GM19372 (cell line): ENCODE data around the gene POLD2.

Experiments used
- ATAC-seq: cut with Tn5 transposase; IDR thresholded peaks from one replicate; pipeline ENCODE4 v1.9.1; 2021; ENCODE audit warnings: mild to moderate bottlenecking, low read depth, moderate library complexity; ENCODE audit not compliant: unreplicated experiment

POLD2 gene

DNA sequence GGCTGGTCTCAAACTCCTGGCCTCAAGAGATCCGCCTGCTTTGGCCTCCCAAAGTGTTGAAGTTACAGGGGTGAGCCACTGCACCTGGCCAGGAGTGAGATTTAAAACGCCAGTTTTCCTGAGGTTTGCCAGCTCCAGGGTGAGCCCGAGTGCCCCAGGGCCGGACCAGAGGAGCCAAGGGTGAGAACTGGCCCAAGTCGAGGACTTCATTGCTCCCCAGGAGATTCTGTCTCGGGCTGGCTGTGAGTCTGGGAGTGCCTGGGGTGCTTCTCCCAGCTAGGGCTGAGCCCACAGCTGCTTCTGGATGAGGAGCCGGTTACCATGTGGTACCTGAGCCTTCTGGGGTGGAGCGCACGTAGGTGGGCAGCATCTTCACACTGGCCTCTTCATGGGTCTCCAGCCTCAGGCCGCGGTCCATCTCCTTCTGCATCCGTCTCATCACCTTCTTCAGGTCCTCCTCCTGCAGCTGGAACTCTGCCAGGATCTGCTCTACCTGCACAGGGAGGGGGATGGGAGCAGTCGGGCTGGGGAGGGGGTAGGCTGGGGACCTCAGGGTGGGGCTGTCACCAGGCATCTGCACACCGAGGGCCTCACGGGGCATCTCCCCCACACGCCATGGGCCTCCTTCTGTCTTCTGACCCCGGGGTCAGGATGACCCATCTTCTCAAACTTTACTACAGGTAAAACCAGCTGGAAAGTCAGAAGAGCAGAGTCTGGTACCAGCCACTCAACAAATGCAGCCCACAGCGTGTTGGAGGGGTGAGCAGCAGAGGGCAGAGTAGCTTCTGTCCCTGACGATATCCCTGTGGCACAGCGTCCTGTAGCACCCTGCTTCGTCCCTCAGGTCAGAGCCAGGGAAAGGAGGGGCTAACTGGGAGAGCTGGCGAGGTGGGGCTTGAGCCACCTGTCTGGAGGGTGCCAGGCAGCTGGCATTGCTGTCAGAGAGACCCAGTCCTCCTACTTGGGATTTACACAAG is 29.9 kb upstream of the POLD2 start:
- ATAC-seq, result no peak

DNA sequence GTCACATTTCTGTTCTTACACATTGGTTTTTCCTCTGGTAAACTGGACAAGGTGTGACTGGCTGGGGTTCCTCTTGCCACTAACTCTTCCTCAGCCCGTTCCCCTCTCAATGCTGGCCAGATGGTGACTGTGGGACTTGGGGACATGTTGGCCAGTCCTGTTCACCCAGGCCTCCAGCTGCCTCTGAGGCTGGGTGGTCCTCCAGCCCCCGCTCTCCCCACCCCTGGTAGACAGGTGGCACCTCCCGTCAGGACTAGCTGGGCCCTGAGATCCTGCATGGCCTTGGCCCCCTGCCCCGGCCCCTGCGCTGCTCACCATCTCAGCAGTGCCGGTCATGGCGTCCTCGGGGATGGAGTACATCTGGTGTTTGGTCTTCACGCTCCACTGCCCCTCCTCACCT is 28.6 kb upstream of the POLD2 start:
- no peak for ATAC-seq

DNA sequence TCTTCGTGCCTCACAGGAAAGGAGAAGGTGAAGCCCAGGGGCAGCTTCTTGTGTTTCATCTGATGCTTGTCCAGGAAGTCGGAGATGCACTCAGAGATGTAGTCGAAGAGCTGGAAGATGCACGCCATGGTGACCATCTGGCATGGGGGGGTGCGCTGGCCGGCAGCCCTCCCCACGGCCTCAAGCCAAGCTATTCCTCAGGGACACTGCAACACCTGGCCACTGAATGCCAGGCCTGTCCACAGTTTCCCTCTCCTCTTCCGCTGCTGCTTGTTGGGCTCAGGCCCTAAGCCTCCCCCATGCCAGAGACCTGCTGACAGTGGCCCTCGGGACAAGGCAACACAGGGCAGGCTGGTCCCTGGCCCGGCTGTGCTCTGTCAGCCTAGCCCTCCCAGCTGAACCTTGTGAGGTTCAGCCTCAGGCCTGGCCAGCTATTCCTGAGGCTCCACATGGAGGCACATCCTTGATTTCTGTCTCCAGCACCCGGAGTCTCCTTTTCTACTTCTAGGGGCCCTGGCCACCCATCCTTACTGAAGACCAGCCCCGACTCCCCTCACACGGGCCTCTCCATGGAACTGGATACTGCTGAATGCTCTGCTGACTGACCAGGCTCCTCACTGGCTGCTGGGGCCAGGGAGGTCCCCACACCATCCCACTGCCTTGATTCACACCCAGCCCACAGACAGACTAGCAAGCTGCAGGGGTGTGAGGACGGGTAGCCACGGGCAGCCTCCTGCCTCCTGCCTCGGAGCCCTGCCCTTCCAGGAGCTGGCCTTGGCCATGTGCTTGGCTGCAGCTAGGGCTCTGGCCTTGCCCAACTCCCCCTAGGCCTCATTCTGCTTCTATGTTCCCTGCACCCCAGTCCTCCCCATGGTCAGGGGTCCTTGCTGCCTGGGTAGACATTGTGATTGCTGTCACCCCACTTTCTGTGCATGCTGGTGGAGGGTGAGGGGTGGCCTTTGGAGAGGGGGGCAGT is 27.9 kb upstream of the POLD2 start:
- no peak for ATAC-seq

DNA sequence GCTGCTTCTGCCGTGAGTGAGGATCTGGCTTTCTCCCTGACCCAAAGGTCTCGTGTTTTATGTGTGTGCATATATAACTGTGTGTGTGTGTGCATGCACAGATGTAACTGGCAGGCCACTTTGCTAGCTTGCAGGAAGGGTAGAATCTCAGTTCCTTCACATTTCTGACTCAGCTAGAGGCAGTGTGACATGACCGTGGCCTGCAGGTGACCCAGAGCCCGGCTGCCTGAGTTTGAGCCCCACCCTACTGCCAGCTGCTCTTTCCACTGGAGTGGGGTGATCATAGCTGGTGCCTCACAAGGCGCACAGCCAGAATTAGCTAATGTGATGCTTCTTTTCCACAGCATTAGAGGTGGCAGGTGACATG is 27.1 kb upstream of the POLD2 start:
- ATAC-seq, result no peak

DNA sequence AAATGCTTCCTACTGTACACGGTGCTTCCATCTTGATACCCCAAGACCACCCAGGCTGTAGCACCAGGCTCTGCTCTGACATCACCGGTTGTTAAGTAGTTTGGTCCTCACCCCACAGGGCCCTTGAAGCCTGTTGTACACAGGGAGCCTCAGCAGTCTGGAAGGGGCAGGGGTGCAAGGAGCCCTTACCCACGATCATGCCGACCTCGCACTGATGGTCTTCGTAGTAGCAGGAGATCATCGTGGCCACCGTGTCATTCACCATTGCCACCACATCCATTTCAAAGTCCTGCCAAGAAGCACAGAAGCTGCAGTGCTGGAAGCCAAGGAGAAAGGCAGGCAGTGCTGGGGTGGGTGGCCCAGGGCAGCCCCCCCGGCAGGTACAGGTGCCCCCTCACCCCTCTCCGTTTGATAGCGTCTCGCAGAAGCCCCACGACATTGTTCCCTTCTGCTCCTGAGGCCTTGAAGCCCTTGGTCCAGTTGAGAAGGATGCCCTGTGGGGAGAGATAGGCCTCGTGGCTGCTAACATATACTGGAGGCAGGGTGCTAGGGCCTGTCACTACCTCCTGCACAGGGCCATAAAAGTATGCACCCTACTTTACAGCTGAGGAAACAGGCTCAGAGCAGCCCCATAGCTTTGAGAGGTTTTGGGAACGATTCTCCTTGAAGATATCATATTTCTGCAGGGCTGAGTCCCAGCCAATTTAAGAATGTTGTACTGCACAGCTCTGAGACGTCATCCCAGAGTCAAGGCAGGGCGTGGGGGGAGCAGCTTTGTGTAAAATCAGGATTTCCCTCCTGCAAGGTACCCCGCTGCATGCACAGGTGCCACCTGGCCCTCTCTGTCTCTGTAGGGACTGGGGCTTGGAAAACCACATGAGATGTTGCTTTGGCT is 26.5 kb upstream of the POLD2 start:
- no peak for ATAC-seq

- no peak for ATAC-seq
These were observed 25.7 kb upstream of the POLD2 start for GRCh38 chr7:44148961-44149536.

DNA sequence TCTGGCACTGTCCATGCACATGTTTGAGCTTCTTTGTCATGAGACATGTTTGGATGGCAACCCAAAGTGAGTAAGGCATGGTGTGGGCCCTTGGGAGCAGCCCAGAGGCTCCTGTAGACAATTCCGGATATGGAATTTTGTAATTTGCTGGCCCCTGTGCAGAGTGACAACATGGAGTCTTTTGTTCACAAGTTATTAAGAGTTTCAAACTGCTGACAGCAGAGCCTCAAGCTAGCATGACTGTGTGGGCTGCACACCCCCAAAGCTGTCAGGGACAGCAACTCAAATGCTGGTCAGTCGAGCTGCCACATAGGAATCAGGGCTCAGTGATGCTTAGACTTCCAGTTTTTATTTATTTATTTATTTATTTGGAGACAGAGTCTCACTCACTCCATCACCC is 24.8 kb upstream of the POLD2 start:
- no peak for ATAC-seq

- no peak for ATAC-seq
These were observed 24.0 kb upstream of the POLD2 start for GRCh38 chr7:44147026-44147991.

GRCh38 chr7:44145969-44146911 is 22.9 kb upstream of the POLD2 start:
- no peak for ATAC-seq

DNA sequence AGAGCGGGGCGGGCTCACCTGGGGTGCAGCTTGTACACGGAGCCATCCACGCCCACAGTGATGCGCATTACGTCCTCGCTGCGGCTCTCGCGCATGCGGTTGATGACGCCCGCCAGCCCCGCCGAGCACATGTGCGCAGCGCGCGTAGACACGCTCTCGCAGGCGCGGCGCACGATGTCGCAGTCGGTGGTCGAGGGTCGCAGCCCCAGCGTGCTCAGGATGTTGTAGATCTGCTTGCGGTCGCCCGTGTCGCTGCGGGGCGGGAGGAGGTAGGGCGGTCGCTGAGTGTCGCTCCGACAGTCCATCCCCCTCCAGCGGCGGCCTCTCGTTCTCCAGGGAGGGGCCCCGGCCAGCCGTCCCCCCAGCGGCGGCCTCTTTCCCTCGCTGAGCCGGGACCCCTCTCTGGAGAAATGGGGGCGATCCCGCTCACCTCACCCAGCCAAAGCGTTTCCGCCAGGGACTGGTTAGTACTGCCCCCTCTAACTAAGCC is 22.2 kb upstream of the POLD2 start:
- ATAC-seq, result no peak

DNA sequence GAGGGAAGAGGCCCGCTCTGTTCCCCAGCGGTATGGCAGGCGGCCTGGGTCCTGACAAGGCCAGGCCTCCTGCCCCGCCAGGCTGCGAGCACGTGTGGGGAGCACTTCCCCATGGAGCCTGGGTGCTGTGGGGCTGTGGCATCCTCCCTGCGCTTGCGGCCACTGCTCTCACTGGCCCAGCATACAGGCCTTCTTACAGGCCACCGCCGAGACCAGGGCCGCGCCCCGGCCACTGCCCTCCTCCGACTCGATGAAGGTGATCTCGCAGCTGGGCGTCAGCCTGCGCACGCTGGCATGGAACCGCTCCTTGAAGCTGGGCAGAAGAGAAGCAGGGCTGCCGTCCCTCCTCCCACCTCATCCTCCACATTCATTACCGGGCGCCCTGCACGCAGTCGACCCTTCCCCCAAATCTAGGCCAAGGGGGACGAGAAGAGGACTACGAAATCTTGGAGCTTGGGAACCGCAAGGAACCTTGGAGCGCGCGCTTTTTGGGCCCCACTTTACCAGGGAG is 21.7 kb upstream of the POLD2 start:
- no peak for ATAC-seq

DNA sequence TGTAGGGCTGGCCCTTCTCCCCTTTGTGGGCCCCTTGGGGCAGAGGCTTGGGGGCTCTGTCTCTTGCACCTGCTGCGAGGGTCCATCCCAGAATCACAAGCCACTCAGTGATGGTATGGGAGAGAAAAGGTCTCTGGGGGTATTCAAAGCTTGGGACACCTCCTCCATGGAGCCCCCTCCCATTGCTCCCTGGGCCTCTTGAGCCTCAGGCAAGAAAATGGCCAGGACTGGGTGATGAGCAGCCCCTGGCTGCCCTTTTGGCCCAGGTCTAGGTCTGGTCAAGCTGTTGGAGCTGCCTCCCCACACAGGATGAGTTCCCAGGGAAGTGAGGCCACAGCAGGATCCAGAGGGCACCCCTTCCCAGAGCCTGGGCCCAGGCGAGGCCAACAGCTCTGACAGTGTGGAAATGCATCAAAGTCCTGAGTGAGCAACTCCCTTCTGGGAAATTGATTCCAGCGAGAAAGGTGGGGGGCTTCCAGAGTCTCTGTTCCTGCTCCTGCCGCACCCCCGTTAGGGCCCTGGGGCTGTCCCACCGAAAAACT is 21.1 kb upstream of the POLD2 start:
- no peak for ATAC-seq

- ATAC-seq, result no peak
These were observed 20.4 kb upstream of the POLD2 start for GRCh38 chr7:44143646-44144250.

DNA sequence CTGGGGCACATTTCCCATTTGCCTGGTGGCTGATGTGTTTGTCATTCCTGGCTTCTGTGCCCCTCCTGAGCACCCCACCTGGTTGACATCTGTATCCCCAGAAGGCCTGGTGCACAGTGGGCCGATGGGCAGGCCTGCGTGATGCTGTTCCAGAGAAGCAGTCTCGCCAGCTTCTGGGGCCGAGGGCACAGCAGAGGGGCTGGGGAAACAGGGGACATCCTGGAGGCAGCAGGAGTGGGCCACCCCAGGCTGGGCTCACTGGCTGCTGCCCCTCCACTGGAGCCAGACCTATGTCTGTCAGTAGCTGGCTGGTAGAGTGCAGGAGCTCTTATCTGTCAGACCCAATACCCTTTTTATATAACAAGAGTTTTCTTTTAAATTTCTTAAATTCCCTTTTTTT is 18.7 kb upstream of the POLD2 start:
- no peak for ATAC-seq

- no peak for ATAC-seq
These were observed 18.0 kb upstream of the POLD2 start, which contains the start of gene MYL7 for GRCh38 chr7:44141221-44141850. Gene MYL7 (minus strand): TSS chr7:44141332. CDS start chr7:44141305, 27 bp downstream.

GRCh38 chr7:44140341-44140740 is 17.0 kb upstream of the POLD2 start:
- ATAC-seq, result no peak
